WTC11 (cell line): ENCODE measurements around the gene SEL1L3. TPM values are rescaled to one million over a fixed set of nuclear protein-coding genes. Genes with fewer than 3 reads are reported as not detected.

Experiments used
- ATAC-seq: fragments of 200-7000 bp; cut with Tn5 transposase; 2 replicates; pipeline ENCODE4 v1.10.0; 2021; ENCODE audit warnings: mild to moderate bottlenecking, moderate library complexity
- CTCF ChIA-PET: fragments of 300-600 bp; sonication (Branson Sonifier 250); formaldehyde crosslinking; loops from one replicate; lab custom pipeline; 2021; ENCODE audit warnings: antibody characterized with exemption; lab: Charles Lee
- POLR2A ChIA-PET: fragments of 350-600 bp; sonication (Branson Sonifier 250); formaldehyde crosslinking; loops from one replicate; lab custom pipeline; 2021; ENCODE audit warnings: antibody characterized with exemption; lab: Charles Lee
- DNase-seq: peaks from one replicate; pipeline ENCODE4 v3.0.0; 2021; ENCODE audit warnings: low spot score
- H3K27ac Mint-ChIP-seq: 2 replicates; pipeline ENCODE4 v1.8.0; 2021; ENCODE audit warnings: mixed read lengths
- H3K27me3 Mint-ChIP-seq: 2 replicates; pipeline ENCODE4 v1.8.0; 2021; ENCODE audit warnings: low read depth, mild to moderate bottlenecking, moderate library complexity, mixed read lengths
- H3K36me3 Mint-ChIP-seq: 2 replicates; pipeline ENCODE4 v1.8.0; 2021; ENCODE audit warnings: mixed read lengths
- H3K4me1 Mint-ChIP-seq: 2 replicates; pipeline ENCODE4 v1.8.0; 2022; ENCODE audit warnings: mixed read lengths
- H3K4me3 Mint-ChIP-seq: 2 replicates; pipeline ENCODE4 v1.8.0; 2021; ENCODE audit warnings: mild to moderate bottlenecking, moderate library complexity, mixed read lengths
- H3K9me3 Mint-ChIP-seq: 2 replicates; pipeline ENCODE4 v1.8.0; 2021; ENCODE audit warnings: mixed read lengths
- CREM ChIP-seq: sonication (generic); formaldehyde crosslinking; IDR thresholded peaks from 2 replicates; pipeline ENCODE4 v1.8.1; 2022; ENCODE audit warnings: mild to moderate bottlenecking, missing genetic modification reagents, moderate library complexity
- FOXJ3 ChIP-seq: sonication (generic); formaldehyde crosslinking; IDR thresholded peaks from 2 replicates; pipeline ENCODE4 v1.9.0; 2021; ENCODE audit warnings: missing genetic modification reagents, mild to moderate bottlenecking, borderline replicate concordance
- FOXK1 ChIP-seq: sonication (generic); formaldehyde crosslinking; IDR thresholded peaks from 2 replicates; pipeline ENCODE4 v1.8.0; 2022; ENCODE audit warnings: mild to moderate bottlenecking, moderate library complexity, missing genetic modification reagents
- GABPB1 ChIP-seq: sonication (generic); formaldehyde crosslinking; IDR thresholded peaks from 2 replicates; pipeline ENCODE4 v1.8.1; 2023; ENCODE audit warnings: mild to moderate bottlenecking, missing genetic modification reagents
- GTF2I ChIP-seq: fragments of 250-450 bp; sonication (Bioruptor Pico); conservative IDR thresholded peaks from 2 replicates; pipeline ENCODE4 v1.4.0; 2021; ENCODE audit warnings: mild to moderate bottlenecking
- HMGA2 ChIP-seq: fragments of 250-450 bp; sonication (Bioruptor Pico); IDR thresholded peaks from 2 replicates; pipeline ENCODE4 v1.4.0; 2021; ENCODE audit warnings: mild to moderate bottlenecking, moderate library complexity
- IRF1 ChIP-seq: sonication (generic); formaldehyde crosslinking; IDR thresholded peaks from 2 replicates; pipeline ENCODE4 v1.8.0; 2023; ENCODE audit warnings: missing genetic modification reagents
- IRF2 ChIP-seq: sonication (generic); formaldehyde crosslinking; IDR thresholded peaks from 2 replicates; pipeline ENCODE4 v1.8.0; 2022; ENCODE audit warnings: low read depth, missing genetic modification reagents, borderline replicate concordance
- NFYB ChIP-seq: sonication (generic); formaldehyde crosslinking; conservative IDR thresholded peaks from 2 replicates; pipeline ENCODE4 v1.8.0; 2022; ENCODE audit warnings: low read depth, missing genetic modification reagents
- NR1H2 ChIP-seq: sonication (generic); formaldehyde crosslinking; IDR thresholded peaks from 2 replicates; pipeline ENCODE4 v1.9.0; 2021; ENCODE audit warnings: mild to moderate bottlenecking, moderate library complexity, missing genetic modification reagents
- PREB ChIP-seq: sonication (generic); formaldehyde crosslinking; IDR thresholded peaks from 2 replicates; pipeline ENCODE4 v1.8.1; 2022; ENCODE audit warnings: mild to moderate bottlenecking, missing genetic modification reagents, moderate library complexity, borderline replicate concordance
- PRRX2 ChIP-seq: fragments of 250-450 bp; sonication (Bioruptor Pico); IDR thresholded peaks from 2 replicates; pipeline ENCODE4 v1.8.0; 2021; ENCODE audit warnings: mild to moderate bottlenecking
- SMAD4 ChIP-seq: sonication (generic); formaldehyde crosslinking; IDR thresholded peaks from 2 replicates; pipeline ENCODE4 v1.8.0; 2022; ENCODE audit warnings: mild to moderate bottlenecking, missing genetic modification reagents
- SP1 ChIP-seq: sonication (generic); formaldehyde crosslinking; conservative IDR thresholded peaks from 2 replicates; pipeline ENCODE4 v1.8.1; 2022; ENCODE audit warnings: missing genetic modification reagents
- TCF7 ChIP-seq: sonication (generic); formaldehyde crosslinking; IDR thresholded peaks from 2 replicates; pipeline ENCODE4 v1.8.0; 2022; ENCODE audit warnings: mild to moderate bottlenecking, low read depth, missing genetic modification reagents, moderate library complexity
- ZNF121 ChIP-seq: sonication (generic); formaldehyde crosslinking; IDR thresholded peaks from 2 replicates; pipeline ENCODE4 v1.8.0; 2023; ENCODE audit warnings: missing genetic modification reagents
- ZNF219 ChIP-seq: sonication (generic); formaldehyde crosslinking; IDR thresholded peaks from 2 replicates; pipeline ENCODE4 v1.8.0; 2023; ENCODE audit warnings: missing genetic modification reagents, mild to moderate bottlenecking, borderline replicate concordance
- ZNF512 ChIP-seq: sonication (generic); formaldehyde crosslinking; IDR thresholded peaks from 2 replicates; pipeline ENCODE4 v1.8.1; 2022; ENCODE audit warnings: missing genetic modification reagents, borderline replicate concordance
- total RNA-seq: library from RNA; stranded (reverse); gene quantifications from 3 replicates; pipeline ENCODE4 v1.2.3, GENCODE V29; 2021
- TF ChIP-seq, protein P1 (sequence below): fragments of 200-600 bp; IDR thresholded peaks from 2 replicates; pipeline ENCODE4 v1.8.0; 2022; ENCODE audit warnings: antibody characterized with exemption
- TF ChIP-seq, protein P2 (sequence below): sonication (generic); formaldehyde crosslinking; IDR thresholded peaks from 2 replicates; pipeline ENCODE4 v1.8.0; 2023; ENCODE audit warnings: missing genetic modification reagents, mild to moderate bottlenecking, borderline replicate concordance
- TF ChIP-seq, protein P3 (sequence below): sonication (generic); formaldehyde crosslinking; conservative IDR thresholded peaks from 2 replicates; pipeline ENCODE4 v1.8.1; 2022; ENCODE audit warnings: mild to moderate bottlenecking, missing genetic modification reagents
- TF ChIP-seq, protein P4 (sequence below): sonication (generic); formaldehyde crosslinking; IDR thresholded peaks from 2 replicates; pipeline ENCODE4 v1.8.0; 2022; ENCODE audit warnings: mild to moderate bottlenecking, missing genetic modification reagents

SEL1L3 gene
- total RNA-seq, 1 experiment from 2014 or later: 31.5 TPM

- TF ChIP-seq PREB (CRISPR knock-in tag): no peak
- TF ChIP-seq CREM: no peak
- TF ChIP-seq FOXK1 (CRISPR knock-in tag): no peak
- TF ChIP-seq GTF2I (CRISPR knock-in tag): no peak
- TF ChIP-seq, protein P1, sequence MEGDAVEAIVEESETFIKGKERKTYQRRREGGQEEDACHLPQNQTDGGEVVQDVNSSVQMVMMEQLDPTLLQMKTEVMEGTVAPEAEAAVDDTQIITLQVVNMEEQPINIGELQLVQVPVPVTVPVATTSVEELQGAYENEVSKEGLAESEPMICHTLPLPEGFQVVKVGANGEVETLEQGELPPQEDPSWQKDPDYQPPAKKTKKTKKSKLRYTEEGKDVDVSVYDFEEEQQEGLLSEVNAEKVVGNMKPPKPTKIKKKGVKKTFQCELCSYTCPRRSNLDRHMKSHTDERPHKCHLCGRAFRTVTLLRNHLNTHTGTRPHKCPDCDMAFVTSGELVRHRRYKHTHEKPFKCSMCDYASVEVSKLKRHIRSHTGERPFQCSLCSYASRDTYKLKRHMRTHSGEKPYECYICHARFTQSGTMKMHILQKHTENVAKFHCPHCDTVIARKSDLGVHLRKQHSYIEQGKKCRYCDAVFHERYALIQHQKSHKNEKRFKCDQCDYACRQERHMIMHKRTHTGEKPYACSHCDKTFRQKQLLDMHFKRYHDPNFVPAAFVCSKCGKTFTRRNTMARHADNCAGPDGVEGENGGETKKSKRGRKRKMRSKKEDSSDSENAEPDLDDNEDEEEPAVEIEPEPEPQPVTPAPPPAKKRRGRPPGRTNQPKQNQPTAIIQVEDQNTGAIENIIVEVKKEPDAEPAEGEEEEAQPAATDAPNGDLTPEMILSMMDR: no peak
Measured at GRCh38 chr4:25795566-25796454, 67.0 kb downstream of the SEL1L3 start (continued).

- Mint-ChIP-seq H3K27me3 (no peaks in the 10 kb centered on the region), H3K36me3 (peaks cover 21% of the 10 kb centered on the region), H3K4me3 (no peak overlapping the region)
- ATAC-seq (no peak), DNase-seq (no peak)
- CTCF ChIA-PET: no interaction called here
- TF ChIP-seq SP1 (CRISPR knock-in tag) (no peak), FOXJ3 (no peak), PRRX2 (no peak)
- TF ChIP-seq, protein P2, sequence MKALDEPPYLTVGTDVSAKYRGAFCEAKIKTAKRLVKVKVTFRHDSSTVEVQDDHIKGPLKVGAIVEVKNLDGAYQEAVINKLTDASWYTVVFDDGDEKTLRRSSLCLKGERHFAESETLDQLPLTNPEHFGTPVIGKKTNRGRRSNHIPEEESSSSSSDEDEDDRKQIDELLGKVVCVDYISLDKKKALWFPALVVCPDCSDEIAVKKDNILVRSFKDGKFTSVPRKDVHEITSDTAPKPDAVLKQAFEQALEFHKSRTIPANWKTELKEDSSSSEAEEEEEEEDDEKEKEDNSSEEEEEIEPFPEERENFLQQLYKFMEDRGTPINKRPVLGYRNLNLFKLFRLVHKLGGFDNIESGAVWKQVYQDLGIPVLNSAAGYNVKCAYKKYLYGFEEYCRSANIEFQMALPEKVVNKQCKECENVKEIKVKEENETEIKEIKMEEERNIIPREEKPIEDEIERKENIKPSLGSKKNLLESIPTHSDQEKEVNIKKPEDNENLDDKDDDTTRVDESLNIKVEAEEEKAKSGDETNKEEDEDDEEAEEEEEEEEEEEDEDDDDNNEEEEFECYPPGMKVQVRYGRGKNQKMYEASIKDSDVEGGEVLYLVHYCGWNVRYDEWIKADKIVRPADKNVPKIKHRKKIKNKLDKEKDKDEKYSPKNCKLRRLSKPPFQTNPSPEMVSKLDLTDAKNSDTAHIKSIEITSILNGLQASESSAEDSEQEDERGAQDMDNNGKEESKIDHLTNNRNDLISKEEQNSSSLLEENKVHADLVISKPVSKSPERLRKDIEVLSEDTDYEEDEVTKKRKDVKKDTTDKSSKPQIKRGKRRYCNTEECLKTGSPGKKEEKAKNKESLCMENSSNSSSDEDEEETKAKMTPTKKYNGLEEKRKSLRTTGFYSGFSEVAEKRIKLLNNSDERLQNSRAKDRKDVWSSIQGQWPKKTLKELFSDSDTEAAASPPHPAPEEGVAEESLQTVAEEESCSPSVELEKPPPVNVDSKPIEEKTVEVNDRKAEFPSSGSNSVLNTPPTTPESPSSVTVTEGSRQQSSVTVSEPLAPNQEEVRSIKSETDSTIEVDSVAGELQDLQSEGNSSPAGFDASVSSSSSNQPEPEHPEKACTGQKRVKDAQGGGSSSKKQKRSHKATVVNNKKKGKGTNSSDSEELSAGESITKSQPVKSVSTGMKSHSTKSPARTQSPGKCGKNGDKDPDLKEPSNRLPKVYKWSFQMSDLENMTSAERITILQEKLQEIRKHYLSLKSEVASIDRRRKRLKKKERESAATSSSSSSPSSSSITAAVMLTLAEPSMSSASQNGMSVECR: no peak
- TF ChIP-seq, protein P3, sequence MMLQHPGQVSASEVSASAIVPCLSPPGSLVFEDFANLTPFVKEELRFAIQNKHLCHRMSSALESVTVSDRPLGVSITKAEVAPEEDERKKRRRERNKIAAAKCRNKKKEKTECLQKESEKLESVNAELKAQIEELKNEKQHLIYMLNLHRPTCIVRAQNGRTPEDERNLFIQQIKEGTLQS: no peak
- TF ChIP-seq, all 79 proteins: peak for 0
- Mint-ChIP-seq H3K27ac (no peak overlapping the region), H3K4me1 (peaks cover 15% of the 10 kb centered on the region), H3K9me3 (no peaks in the 10 kb centered on the region)
- POLR2A ChIA-PET: no interaction called here
Measured at GRCh38 chr4:25795091-25795490, 67.7 kb downstream of the SEL1L3 start.

DNA sequence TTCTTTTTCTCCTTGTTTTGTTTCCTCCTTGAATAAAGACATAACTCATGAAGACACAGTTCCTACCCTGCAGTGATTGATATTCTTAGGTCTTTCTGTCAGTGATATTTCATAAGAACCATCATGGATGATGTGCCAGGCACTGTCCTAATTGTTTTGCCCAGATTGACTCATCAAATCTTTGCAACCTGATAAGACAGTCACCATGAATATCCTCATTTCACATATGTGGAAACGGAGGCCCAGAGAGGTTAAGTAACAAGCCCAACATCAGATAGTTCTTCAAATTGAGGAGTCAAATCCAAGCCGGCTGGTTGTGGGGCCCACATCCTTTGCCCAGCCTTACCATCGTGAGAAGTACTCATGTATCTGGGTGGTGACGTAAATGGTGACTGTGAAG, 69.9 kb downstream of the SEL1L3 start:
- Mint-ChIP-seq H3K9me3 (no peaks in the 10 kb centered on the region), H3K4me3 (no peak overlapping the region), H3K27me3 (no peaks in the 10 kb centered on the region), H3K36me3 (peaks cover 23% of the 10 kb centered on the region), H3K4me1 (peaks cover 15% of the 10 kb centered on the region), H3K27ac (no peak overlapping the region)
- ATAC-seq: no peak
- ChIA-PET CTCF (interaction anchor here (0.6 to 2.2 kb wide), 31 partner anchors 8 to 477 kb away, joined by 3 to 16 read pairs (median 5); no protein-coding TSS in a partner anchor), POLR2A (no interaction called here)
- DNase-seq: no peak
- no peak for TF ChIP-seq ZNF219 (CRISPR knock-in tag)
- TF ChIP-seq, protein P4, sequence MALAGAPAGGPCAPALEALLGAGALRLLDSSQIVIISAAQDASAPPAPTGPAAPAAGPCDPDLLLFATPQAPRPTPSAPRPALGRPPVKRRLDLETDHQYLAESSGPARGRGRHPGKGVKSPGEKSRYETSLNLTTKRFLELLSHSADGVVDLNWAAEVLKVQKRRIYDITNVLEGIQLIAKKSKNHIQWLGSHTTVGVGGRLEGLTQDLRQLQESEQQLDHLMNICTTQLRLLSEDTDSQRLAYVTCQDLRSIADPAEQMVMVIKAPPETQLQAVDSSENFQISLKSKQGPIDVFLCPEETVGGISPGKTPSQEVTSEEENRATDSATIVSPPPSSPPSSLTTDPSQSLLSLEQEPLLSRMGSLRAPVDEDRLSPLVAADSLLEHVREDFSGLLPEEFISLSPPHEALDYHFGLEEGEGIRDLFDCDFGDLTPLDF (CRISPR knock-in tag): no peak
- TF ChIP-seq TCF7 (CRISPR knock-in tag): no peak
- TF ChIP-seq SMAD4: no peak
- TF ChIP-seq ZNF512 (CRISPR knock-in tag): no peak
- no peak for TF ChIP-seq IRF2 (CRISPR knock-in tag)
- TF ChIP-seq NFYB (CRISPR knock-in tag): no peak
- TF ChIP-seq NR1H2: no peak
- TF ChIP-seq HMGA2 (CRISPR knock-in tag): no peak
- no peak for TF ChIP-seq IRF1 (CRISPR knock-in tag)
- TF ChIP-seq GABPB1 (CRISPR knock-in tag): no peak
- TF ChIP-seq ZNF121 (CRISPR knock-in tag): no peak
